ENCODE measurements around the gene GLIPR1. TPM values are rescaled to one million over a fixed set of nuclear protein-coding genes. Genes with fewer than 3 reads are reported as not detected.
"Not testable (repeated sequence)": the region's sequence is repeated elsewhere in the genome, so short reads cannot be mapped to it uniquely, and the experiment has no call there.

The GLIPR1 gene
- total RNA-seq, 4 donors from 2014 or later = 2.5 to 12.0 (median 3.8) TPM

GRCh38 chr12:75443709-75444108 is 36.8 kb upstream of the GLIPR1 start:
- intact Hi-C loops (cut with DNase I; ENCODE audit: low total_unique reads) = no loop called here
- WGBS, 2 donors = 55 to 79% methylated on average over 3 of the region's 3 CpGs
- TF ChIP-seq CTCF (IDR thresholded peaks at IDR 0.05) (no peak), POLR2A (IDR thresholded peaks at IDR 0.05) (no peak)
- DNase-seq (ENCODE audit: low spot score in 2 of 2) = no peak
- no peak overlapping the region for H3K4me3 ChIP-seq (ENCODE audit: low read depth, poor library complexity, severe bottlenecking)

DNA sequence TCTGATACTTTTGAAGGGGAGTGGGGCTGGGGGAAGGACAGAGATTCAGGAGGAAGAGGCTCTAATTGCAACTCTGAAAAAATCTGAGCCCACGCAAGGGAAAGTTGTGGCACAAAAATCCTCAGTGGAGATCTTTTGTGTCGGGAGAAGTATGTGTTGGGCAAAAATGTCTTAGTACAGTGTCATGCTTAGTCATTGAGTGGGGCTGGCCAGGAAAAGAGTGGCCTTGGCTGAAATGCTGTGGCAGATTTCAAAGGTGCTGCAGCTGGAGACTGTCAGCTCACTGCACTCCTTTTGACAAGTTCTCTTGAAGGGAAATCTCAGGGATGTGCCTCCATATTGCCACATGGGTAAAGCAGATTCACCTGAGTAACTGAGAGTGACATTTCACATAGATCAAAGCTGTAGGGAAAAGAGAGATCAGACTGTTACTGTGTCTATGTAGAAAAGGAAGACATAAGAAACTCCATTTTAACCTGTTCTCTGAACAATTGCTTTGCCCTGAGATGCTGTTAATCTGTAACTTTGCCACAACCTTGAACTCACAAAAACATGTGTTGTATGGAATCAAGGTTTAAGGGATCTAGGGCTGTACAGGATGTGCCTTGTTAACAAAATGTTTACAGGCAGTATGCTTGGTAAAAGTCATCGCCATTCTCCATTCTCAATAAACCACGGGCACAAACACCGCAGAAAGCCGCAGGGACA is 36.0 kb upstream of the GLIPR1 start:
- H3K4me3 ChIP-seq (ENCODE audit: low read depth, poor library complexity, severe bottlenecking) = no peak overlapping the region
- intact Hi-C loops (cut with DNase I; ENCODE audit: low total_unique reads) = no loop called here
- no peak for DNase-seq (ENCODE audit: low spot score in 2 of 2)
- TF ChIP-seq CTCF (IDR thresholded peaks at IDR 0.05) (no peak), POLR2A (IDR thresholded peaks at IDR 0.05) (no peak)
- WGBS, 2 donors = 86 to 88% methylated on average over 6 of the region's 6 CpGs

DNA sequence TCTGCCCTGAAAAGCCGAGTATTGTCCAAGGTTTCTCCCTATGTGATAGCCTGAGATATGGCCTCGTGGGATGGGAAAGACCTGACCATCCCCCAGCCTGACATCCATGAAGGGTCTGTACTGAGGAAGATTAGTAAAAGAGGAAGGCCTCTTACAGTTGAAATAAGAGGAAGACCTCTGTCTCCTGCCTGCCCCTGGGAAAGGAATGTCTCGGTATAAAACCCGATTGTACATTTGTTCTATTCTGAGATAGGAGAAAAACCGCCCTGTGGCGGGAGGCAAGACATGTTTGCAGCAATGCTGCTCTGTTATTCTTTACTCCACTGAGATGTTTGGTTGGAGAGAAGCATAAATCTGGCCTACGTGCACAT is 35.4 kb upstream of the GLIPR1 start:
- DNase-seq (ENCODE audit: low spot score in 2 of 2); intact Hi-C loops (cut with DNase I; ENCODE audit: low total_unique reads); H3K4me3 ChIP-seq (ENCODE audit: low read depth, poor library complexity, severe bottlenecking): not testable (repeated sequence)
- WGBS, 2 donors = 76 to 83% methylated on average over 7 of the region's 7 CpGs

DNA sequence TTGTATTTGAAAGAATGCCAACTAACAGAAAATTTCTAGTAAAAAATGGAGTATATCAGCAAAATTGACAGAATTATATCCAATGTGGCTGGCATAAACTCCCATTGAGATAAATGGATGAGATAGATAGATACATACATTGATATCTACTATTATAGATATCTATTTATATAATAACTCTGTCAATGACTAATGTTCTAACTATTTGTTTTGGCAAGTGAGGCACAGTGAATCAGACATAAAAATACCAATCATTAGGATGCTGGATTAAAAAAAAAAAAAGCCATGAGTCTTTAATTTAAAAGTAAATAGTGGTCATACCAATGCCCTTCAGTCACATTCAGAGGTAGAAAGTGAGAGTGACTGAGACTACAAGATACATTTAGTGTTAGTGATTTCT is 33.7 kb upstream of the GLIPR1 start:
- TF ChIP-seq CTCF (IDR thresholded peaks at IDR 0.05) (no peak), POLR2A (IDR thresholded peaks at IDR 0.05) (no peak)
- no peak for DNase-seq (ENCODE audit: low spot score in 2 of 2)
- no peak overlapping the region for H3K4me3 ChIP-seq (ENCODE audit: low read depth, poor library complexity, severe bottlenecking)
- intact Hi-C loops (cut with DNase I; ENCODE audit: low total_unique reads) = no loop called here

DNA sequence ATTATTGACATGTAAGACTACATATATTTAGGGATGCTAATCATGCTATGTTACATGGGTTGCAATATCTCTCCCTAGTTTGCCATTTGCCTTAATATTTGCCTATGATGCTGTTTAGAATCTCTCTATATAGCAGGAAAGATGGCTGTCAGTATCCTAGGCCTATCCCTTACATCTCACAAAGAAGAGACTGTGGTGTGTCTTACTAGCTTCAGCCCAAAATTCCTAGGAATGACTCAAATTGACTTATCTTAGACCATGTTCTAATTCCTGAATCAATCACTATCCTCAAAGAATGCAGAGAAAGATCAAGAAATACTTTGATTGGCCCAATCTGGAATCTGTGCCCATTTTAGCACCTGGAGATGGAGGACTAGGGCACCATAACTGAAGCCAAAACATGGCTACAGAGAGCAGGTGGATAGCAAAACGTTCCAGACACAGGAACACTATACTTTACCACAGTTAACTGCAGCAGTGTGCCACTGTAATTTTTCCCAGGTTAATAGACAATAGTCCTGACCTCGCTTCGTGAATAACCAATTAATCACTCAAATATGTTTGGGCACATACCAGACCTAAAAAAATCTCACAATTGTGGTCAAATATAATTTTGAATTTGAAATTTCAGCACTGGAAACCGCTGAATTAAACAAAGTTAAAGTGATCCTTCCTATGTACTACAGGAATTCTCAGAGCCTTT is 32.7 kb upstream of the GLIPR1 start:
- intact Hi-C loops (cut with DNase I; ENCODE audit: low total_unique reads) = no loop called here
- WGBS, 2 donors = 71 to 75% methylated on average over 4 of the region's 4 CpGs
- TF ChIP-seq CTCF (IDR thresholded peaks at IDR 0.05) (no peak), POLR2A (IDR thresholded peaks at IDR 0.05) (no peak)
- no peak for DNase-seq (ENCODE audit: low spot score in 2 of 2)
- H3K4me3 ChIP-seq (ENCODE audit: low read depth, poor library complexity, severe bottlenecking) = no peak overlapping the region

- WGBS, 2 donors = 84 to 90% methylated on average over 3 of the region's 3 CpGs
- TF ChIP-seq CTCF (IDR thresholded peaks at IDR 0.05) (no peak), POLR2A (IDR thresholded peaks at IDR 0.05) (no peak)
- H3K4me3 ChIP-seq (ENCODE audit: low read depth, poor library complexity, severe bottlenecking) = no peak overlapping the region
- DNase-seq (ENCODE audit: low spot score in 2 of 2) = no peak
- intact Hi-C loops (cut with DNase I; ENCODE audit: low total_unique reads) = no loop called here
Measured at GRCh38 chr12:75452675-75453330, 27.8 kb upstream of the GLIPR1 start.
